T47D (cell line): ENCODE data around the gene SLAMF1.
"Not testable (repeated sequence)": the region's sequence is repeated elsewhere in the genome, so short reads cannot be mapped to it uniquely, and the experiment has no call there.

Source experiments
- DNase-seq, 2 experiments: peaks; one replicate each; pipeline versions ENCODE4 v3.0.0 to v3.0.0-alpha.2; 2011 to 2012; ENCODE audit warnings: low read depth in 1 of 2, low spot score in 1 of 2
- JUND ChIP-seq: IDR thresholded peaks from 2 replicates; pipeline ENCODE4 v1.6.1; 2012; ENCODE audit warnings: low read depth
- in situ Hi-C: cut with HindIII; loops from 2 replicates; pipeline ENCODE4 v1.10.0; 2016; ENCODE audit warnings: low sequenced_read_pairs, low pct_unique_long_range_greater_than_20kb

Gene SLAMF1

DNA sequence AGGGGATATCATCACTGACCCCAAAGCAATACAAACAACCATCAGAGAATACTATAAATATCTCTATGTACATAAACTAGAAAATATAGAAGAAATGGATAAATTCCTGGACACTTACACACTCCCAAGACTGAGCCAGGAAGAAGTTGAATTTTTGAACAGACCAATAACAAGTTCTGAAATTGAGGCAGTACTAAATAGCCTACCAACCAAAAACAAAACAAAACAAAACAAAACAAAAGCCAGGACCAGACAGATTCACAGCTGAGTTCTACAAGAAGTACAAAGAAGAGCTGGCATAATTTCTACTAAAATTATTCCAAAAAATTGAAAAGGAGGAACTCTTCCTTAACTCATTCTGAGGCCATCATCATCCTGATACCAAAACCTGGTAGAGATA, 86.0 kb downstream of the SLAMF1 start:
- DNase-seq: no peak
- in situ Hi-C loops: no loop called here
- TF ChIP-seq JUND: no peak

DNA sequence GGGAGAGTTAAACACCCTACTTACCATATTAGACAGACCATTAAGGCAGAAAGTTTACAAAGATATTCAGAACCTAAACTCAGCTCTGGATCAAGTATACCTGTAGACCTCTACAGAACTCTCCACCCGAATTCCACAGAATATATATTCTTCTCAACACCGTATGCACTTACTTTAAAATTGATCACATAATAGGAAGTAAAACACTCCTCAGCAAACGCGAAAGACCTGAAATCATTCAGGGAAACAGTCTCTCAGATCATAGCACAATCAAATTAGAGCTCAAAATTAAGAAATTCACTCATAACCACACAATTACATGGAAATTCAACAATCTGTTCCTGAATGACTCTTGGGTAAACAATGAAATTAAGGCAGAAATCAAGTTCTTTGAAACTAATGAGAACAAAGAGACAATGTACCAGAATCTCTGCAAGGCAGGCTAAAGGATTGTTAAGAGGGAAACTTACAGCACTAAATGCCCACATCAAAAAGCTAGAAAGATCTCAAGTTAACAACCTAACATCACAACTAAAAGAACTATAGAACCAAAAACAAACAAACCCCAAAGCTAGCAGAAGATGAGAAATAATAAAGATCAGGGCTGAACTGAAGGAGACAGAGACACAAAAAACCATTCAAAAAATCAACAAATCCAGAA, 86.7 kb downstream of the SLAMF1 start:
- in situ Hi-C loops: no loop called here
- DNase-seq: no peak
- TF ChIP-seq JUND: no peak

DNA sequence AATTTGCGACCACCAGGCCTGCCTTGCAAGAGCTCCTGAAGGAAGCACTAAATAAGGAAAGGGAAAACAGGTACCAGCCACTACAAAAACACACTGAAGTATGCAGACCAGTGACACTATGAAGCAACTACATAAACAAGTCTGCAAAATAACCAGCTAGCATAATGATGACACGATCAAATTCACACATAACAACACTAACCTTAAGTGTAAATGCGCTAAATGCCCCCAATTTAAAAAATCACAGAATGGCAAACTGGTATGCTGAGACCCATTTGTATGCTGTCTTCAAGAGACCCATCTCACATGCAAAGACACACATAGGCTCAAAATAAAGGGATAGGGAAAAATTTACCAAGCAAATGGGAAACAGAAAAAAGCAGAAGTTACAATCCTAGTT, 87.4 kb downstream of the SLAMF1 start:
- in situ Hi-C loops, DNase-seq: not testable (repeated sequence)

DNA sequence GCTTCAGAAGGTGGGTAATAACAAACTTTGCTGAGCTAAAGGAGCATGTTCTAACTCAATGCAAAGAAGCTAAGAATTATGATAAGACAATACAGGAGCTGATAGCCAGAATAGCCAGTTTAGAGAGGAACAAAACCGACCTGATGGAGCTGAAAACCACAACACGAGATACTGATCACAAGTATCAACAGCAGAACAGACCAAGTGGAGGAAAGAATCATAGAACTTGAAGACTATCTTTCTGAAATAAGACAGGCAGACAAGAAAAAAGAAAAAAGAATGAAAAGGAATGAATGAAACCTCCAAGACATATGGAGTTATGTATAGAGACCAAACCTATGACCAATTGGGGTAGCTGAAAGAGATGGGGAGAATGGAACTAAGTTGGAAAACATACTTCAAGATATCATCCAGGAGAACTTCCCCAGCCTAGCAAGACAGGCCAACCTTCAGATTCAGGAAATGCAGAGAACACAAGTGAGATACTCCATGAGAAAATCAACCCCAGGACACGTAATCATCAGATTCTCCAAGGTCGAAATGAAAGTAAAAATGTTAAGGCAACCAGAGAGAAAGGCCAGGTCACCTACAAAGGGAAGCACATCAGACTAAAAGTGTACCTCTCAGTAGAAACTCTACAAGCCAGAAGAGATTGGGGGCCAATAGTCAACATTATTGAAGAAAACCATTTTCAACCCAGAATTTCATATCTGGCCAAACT, 88.0 kb downstream of the SLAMF1 start:
- in situ Hi-C loops: no loop called here
- TF ChIP-seq JUND: no peak
- no peak for DNase-seq
